ENCODE results near the gene ABLIM3. TPM values are rescaled to one million over a fixed set of nuclear protein-coding genes. Genes with fewer than 3 reads are reported as not detected.
"Not testable (repeated sequence)": the region's sequence is repeated elsewhere in the genome, so short reads cannot be mapped to it uniquely, and the experiment has no call there.

Gene ABLIM3
- total RNA-seq, 4 donors from 2014 or later = 4.2 to 6.5 (median 4.7) TPM

DNA sequence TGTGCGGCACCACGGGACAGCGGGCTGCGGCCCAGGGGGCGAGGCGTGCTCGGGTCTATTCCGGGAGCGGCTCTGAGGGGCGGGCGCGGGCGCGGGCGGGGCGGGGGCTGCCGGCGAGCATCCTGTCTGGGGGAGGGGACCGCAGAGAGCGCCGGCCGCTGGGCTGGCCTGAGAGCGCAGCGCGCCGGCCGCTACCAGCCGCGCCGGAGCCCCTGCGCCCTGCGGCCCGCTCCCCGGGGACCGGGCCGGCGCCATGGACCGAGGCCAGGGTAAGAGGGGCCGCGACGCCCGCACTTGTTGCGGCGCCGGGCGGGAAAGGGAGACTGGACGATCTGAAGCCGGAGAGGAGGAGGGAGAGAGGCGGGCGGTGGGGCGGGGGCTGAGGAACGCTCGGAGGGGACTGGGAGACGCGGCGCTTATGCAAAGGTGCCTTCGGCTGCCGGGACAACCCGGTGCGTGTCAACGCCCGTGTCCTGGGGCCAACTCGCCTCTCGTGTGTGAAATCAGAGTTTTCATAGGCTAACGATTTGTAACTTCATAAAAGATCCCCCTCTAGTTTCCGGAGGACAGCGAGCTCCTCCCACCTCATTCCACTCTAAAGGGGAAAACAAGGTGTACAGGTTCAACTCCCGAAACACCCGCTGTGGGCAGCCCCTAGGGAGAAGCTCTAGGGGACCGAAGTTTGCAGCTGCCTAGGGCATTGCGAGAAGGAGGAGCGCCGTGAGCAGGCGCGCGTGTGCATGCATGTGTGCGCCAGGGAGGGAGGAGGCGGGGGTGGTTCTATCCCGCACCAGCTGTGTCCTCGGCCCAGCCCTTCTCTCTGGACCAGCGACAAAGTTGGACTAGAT lies 130.6 kb downstream of the ABLIM3 start, which contains the start of gene AFAP1L1:
TSS of gene AFAP1L1 (plus strand) at position 144 of the 848 bp plus-strand sequence. CDS start at position 254, 110 bp downstream.
- 1% methylated on average over 23 of the region's 81 CpGs; no CpG with 5 or more reads in 1 of the 2 donors for WGBS, 2 donors (ENCODE audit: low coverage in 1 of 2)

GRCh38 chr5:149272781-149273180 lies 131.5 kb downstream of the ABLIM3 start:
- H3K4me1 ChIP-seq = peaks cover 0 to 15% (median 3%) of the 10 kb centered on the region in 4 donors
- peaks cover 36% of the 10 kb centered on the region for H3K27me3 ChIP-seq
- DNase-seq; H3K27ac ChIP-seq; in situ Hi-C loops (cut with MboI; ENCODE audit: low pct_ligation_motif_present in 1 of 4, low pct_unique_long_range_greater_than_20kb in 1 of 4, low sequenced_read_pairs in 3 of 4); H3K36me3 ChIP-seq: not testable (repeated sequence)
- intact Hi-C loops (cut with DNase I; ENCODE audit: low total_unique reads) = loop anchor here (5.0 kb wide), 1 partner anchor 130 kb away; the partner anchor contains the start of gene ABLIM3
- H3K4me3 ChIP-seq = peak overlapping the region in 2 of 4 donors; percentile 54 to 72
- H3K9me3 ChIP-seq = peaks cover 9 to 12% of the 10 kb centered on the region in 2 donors
- WGBS, 2 donors (ENCODE audit: low coverage in 1 of 2) = 71% methylated on average over 16 of the region's 16 CpGs; no CpG with 5 or more reads in 1 of the 2 donors

More for the DNA sequence above, 130.6 kb downstream of the ABLIM3 start, which contains the start of gene AFAP1L1:
- intact Hi-C loops (cut with DNase I; ENCODE audit: low total_unique reads) (loop anchor here (5.0 kb wide), 1 partner anchor 130 kb away; the partner anchor contains the start of gene ABLIM3), in situ Hi-C loops (cut with MboI; ENCODE audit: low pct_ligation_motif_present in 1 of 4, low pct_unique_long_range_greater_than_20kb in 1 of 4, low sequenced_read_pairs in 3 of 4) (no loop called here)
- Histone ChIP-seq H3K27ac (peak within 1 kb of the TSS; percentile 36 to 60 (median 48)), H3K36me3 (no peaks in the 10 kb centered on the region), H3K4me3 (peak within 1 kb of the TSS; percentile 24 to 72 (median 50)), H3K4me1 (peaks cover 0 to 15% (median 3%) of the 10 kb centered on the region in 4 donors), H3K27me3 (peaks cover 36% of the 10 kb centered on the region), H3K9me3 (peaks cover 9 to 12% of the 10 kb centered on the region in 2 donors)
- peak; percentile 48 for DNase-seq
- TF ChIP-seq EP300 (IDR thresholded peaks at IDR 0.05; ENCODE audit: low read depth) = no peak
- TF ChIP-seq POLR2A (IDR thresholded peaks at IDR 0.05) = no peak
- TF ChIP-seq POLR2AphosphoS5 (IDR thresholded peaks at IDR 0.05) = peak in 1 of 3 donors; percentile 36

DNA sequence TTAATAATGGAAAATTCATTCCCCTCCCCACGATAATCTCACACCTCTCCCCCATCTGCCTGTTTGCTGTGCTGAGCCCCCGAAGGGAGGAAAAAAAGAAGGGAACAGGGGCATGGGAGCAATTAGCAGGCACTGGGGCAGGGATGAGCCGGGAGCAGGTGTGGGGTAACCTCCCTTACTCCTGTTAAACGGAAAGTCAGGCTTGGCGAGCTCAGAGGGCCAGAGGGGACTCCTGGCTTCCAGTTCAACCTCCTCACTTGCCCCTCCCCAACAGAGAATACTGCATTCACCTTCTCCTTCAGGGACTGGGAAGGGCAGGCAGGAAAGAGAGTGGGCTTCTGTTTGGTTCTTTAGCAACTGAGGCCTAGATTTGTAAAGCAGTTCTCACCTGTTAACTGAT lies 131.9 kb downstream of the ABLIM3 start:
- in situ Hi-C loops (cut with MboI; ENCODE audit: low pct_ligation_motif_present in 1 of 4, low pct_unique_long_range_greater_than_20kb in 1 of 4, low sequenced_read_pairs in 3 of 4) (no loop called here), intact Hi-C loops (cut with DNase I; ENCODE audit: low total_unique reads) (loop anchor here (5.0 kb wide), 1 partner anchor 131 kb away; the partner anchor contains the start of gene ABLIM3)
- no peaks in the 10 kb centered on the region for H3K36me3 ChIP-seq
- peaks cover 0 to 15% (median 3%) of the 10 kb centered on the region in 4 donors for H3K4me1 ChIP-seq
- peaks cover 9 to 11% of the 10 kb centered on the region in 2 donors for H3K9me3 ChIP-seq
- H3K27ac ChIP-seq = no peak overlapping the region
- H3K4me3 ChIP-seq = no peak overlapping the region
- H3K27me3 ChIP-seq = peaks cover 36% of the 10 kb centered on the region
- WGBS, 2 donors (ENCODE audit: low coverage in 1 of 2) = 64 to 79% methylated on average over 2 to 5 of the region's 5 CpGs
- DNase-seq = no peak
- no peak for TF ChIP-seq POLR2AphosphoS5 (IDR thresholded peaks at IDR 0.05)
- TF ChIP-seq POLR2A (IDR thresholded peaks at IDR 0.05) = no peak
- no peak for TF ChIP-seq EP300 (IDR thresholded peaks at IDR 0.05; ENCODE audit: low read depth)
- no peak for TF ChIP-seq CTCF (IDR thresholded peaks at IDR 0.05)

DNA sequence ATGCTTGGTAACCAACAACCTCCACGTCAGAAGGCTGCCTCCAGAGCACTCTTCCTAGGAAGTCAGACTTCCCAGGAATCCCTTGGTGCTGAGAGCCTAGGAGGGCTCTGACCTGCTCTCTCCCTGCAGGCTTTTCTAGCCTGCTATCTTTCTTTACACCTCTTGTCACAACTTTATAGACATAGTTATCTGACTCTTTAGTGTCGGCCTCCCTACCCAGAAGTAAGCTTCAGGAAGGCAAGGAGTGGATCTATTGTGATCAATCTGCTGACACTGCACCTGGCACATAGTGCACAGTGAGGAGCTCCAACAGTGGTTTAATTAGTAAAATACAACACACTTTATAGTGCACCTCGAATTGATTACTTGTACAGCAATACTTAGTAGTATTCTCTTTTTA lies 132.7 kb downstream of the ABLIM3 start:
- H3K36me3 ChIP-seq = no peaks in the 10 kb centered on the region
- peaks cover 2 to 4% of the 10 kb centered on the region in 2 donors for H3K9me3 ChIP-seq
- in situ Hi-C loops (cut with MboI; ENCODE audit: low pct_ligation_motif_present in 1 of 4, low pct_unique_long_range_greater_than_20kb in 1 of 4, low sequenced_read_pairs in 3 of 4) (no loop called here), intact Hi-C loops (cut with DNase I; ENCODE audit: low total_unique reads) (loop anchor here (5.0 kb wide), 1 partner anchor 132 kb away; the partner anchor contains the start of gene ABLIM3)
- TF ChIP-seq POLR2AphosphoS5 (IDR thresholded peaks at IDR 0.05) (no peak), POLR2A (IDR thresholded peaks at IDR 0.05) (no peak), CTCF (IDR thresholded peaks at IDR 0.05) (no peak), EP300 (IDR thresholded peaks at IDR 0.05; ENCODE audit: low read depth) (no peak)
- peaks cover 36% of the 10 kb centered on the region for H3K27me3 ChIP-seq
- no peak for DNase-seq
- no peak overlapping the region for H3K27ac ChIP-seq
- no peak overlapping the region for H3K4me3 ChIP-seq
- WGBS, 2 donors (ENCODE audit: low coverage in 1 of 2) = 57 to 86% methylated on average over 3 of the region's 3 CpGs
- peaks cover 0 to 15% (median 3%) of the 10 kb centered on the region in 4 donors for H3K4me1 ChIP-seq

DNA sequence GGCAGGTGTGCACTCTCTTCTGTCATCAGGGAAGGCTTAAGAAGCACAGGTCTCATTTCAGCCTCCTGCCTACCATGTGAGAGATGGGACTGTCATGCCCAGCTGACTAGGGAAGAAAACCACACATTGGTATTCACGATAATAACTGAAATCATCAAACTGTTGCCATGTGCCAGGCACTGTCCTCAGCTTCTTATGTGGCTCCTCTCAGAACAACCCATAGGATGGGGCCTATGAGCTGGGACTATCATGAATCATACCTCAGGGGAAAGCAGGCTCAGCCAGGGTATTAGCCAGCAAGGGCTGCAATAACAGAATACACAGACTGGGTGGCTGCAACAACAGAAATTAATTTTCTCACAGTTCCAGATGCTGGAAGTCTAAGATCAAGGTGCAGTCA lies 133.6 kb downstream of the ABLIM3 start:
- in situ Hi-C loops (cut with MboI; ENCODE audit: low pct_ligation_motif_present in 1 of 4, low pct_unique_long_range_greater_than_20kb in 1 of 4, low sequenced_read_pairs in 3 of 4) = no loop called here
- H3K4me1 ChIP-seq = peaks cover 0 to 15% (median 3%) of the 10 kb centered on the region in 4 donors
- H3K36me3 ChIP-seq = no peaks in the 10 kb centered on the region
- DNase-seq = no peak
- H3K4me3 ChIP-seq = no peak overlapping the region
- 78 to 86% methylated on average over 1 of the region's 1 CpG for WGBS, 2 donors (ENCODE audit: low coverage in 1 of 2)
- TF ChIP-seq EP300 (IDR thresholded peaks at IDR 0.05; ENCODE audit: low read depth) (no peak), POLR2AphosphoS5 (IDR thresholded peaks at IDR 0.05) (no peak), POLR2A (IDR thresholded peaks at IDR 0.05) (no peak)
- H3K9me3 ChIP-seq = no peaks in the 10 kb centered on the region
- H3K27me3 ChIP-seq = peaks cover 31% of the 10 kb centered on the region
- intact Hi-C loops (cut with DNase I; ENCODE audit: low total_unique reads) = loop anchor here (5.0 kb wide), 1 partner anchor 133 kb away; the partner anchor contains the start of gene ABLIM3
- no peak overlapping the region for H3K27ac ChIP-seq

All from transverse colon (tissue), 4 donors.